OCI-LY7 (cell line): ENCODE results near the gene KRT73.

Experiments used
- EZH2phosphoT487 ChIP-seq: fragments of 200-600 bp; sonication (generic); IDR thresholded peaks from 2 replicates; pipeline ENCODE4 v1.6.1; 2018; ENCODE audit warnings: low read depth, borderline replicate concordance, mild to moderate bottlenecking, mixed run types, antibody characterized with exemption, low read length, moderate library complexity, mixed read lengths
- TF ChIP-seq, protein P1 (sequence below): fragments of 200-600 bp; sonication (generic); conservative IDR thresholded peaks from 2 replicates; pipeline ENCODE4 v1.5.1; 2014; ENCODE audit warnings: mild to moderate bottlenecking, antibody characterized with exemption, low read length, moderate library complexity, mixed read lengths

- TF ChIP-seq, protein P1, sequence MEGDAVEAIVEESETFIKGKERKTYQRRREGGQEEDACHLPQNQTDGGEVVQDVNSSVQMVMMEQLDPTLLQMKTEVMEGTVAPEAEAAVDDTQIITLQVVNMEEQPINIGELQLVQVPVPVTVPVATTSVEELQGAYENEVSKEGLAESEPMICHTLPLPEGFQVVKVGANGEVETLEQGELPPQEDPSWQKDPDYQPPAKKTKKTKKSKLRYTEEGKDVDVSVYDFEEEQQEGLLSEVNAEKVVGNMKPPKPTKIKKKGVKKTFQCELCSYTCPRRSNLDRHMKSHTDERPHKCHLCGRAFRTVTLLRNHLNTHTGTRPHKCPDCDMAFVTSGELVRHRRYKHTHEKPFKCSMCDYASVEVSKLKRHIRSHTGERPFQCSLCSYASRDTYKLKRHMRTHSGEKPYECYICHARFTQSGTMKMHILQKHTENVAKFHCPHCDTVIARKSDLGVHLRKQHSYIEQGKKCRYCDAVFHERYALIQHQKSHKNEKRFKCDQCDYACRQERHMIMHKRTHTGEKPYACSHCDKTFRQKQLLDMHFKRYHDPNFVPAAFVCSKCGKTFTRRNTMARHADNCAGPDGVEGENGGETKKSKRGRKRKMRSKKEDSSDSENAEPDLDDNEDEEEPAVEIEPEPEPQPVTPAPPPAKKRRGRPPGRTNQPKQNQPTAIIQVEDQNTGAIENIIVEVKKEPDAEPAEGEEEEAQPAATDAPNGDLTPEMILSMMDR, result no peak
- no peak for TF ChIP-seq EZH2phosphoT487
Measured at GRCh38 chr12:52603314-52603713, 15.0 kb downstream of the KRT73 start.
